SK-N-SH treated with all-trans-retinoic acid at 6 μM for 48 hours (cell line): ENCODE data around the gene FOSL2.

Experiments used
- ATAC-seq: fragments of 200-7000 bp; cut with Tn5 transposase; 3 replicates; pipeline ENCODE4 v1.9.1; 2020; ENCODE audit warnings: mild to moderate bottlenecking, moderate library complexity
- ARNTL ChIP-seq: fragments of 450-650 bp; formaldehyde crosslinking; IDR thresholded peaks from 2 replicates; pipeline ENCODE4 v1.5.0; 2020; ENCODE audit warnings: low read depth, mild to moderate bottlenecking, moderate library complexity, borderline replicate concordance
- BACH2 ChIP-seq: fragments of 250-450 bp; sonication (Bioruptor Pico); IDR thresholded peaks from 2 replicates; pipeline ENCODE4 v1.9.0; 2021; ENCODE audit warnings: mild to moderate bottlenecking, borderline replicate concordance
- CREB5 ChIP-seq: fragments of 250-450 bp; sonication (Bioruptor Pico); IDR thresholded peaks from 2 replicates; pipeline ENCODE4 v1.5.1; 2020; ENCODE audit warnings: low read depth, mild to moderate bottlenecking, moderate library complexity
- CSDC2 ChIP-seq: fragments of 250-450 bp; sonication (Bioruptor Pico); IDR thresholded peaks from 2 replicates; pipeline ENCODE4 v1.5.0; 2020; ENCODE audit warnings: mild to moderate bottlenecking, moderate library complexity
- CSRNP3 ChIP-seq: fragments of 250-450 bp; sonication (Bioruptor Pico); IDR thresholded peaks from 2 replicates; pipeline ENCODE4 v1.5.1; 2021; ENCODE audit warnings: mild to moderate bottlenecking, moderate library complexity
- GLIS3 ChIP-seq: fragments of 250-450 bp; sonication (Bioruptor Pico); IDR thresholded peaks from 2 replicates; pipeline ENCODE4 v1.5.0; 2020; ENCODE audit warnings: mild to moderate bottlenecking, moderate library complexity
- ISL1 ChIP-seq: fragments of 250-450 bp; sonication (Bioruptor Pico); IDR thresholded peaks from 2 replicates; pipeline ENCODE4 v2.1.2; 2022; ENCODE audit warnings: mild to moderate bottlenecking, moderate library complexity
- OSR1 ChIP-seq: fragments of 250-450 bp; sonication (Bioruptor Pico); IDR thresholded peaks from 2 replicates; pipeline ENCODE4 v1.8.0; 2022; ENCODE audit warnings: moderate library complexity, mild to moderate bottlenecking, inconsistent platforms
- PATZ1 ChIP-seq: fragments of 250-450 bp; sonication (Bioruptor Pico); IDR thresholded peaks from 2 replicates; pipeline ENCODE4 v1.8.0; 2020; ENCODE audit warnings: mild to moderate bottlenecking, moderate library complexity, borderline replicate concordance
- POU6F1 ChIP-seq: fragments of 250-450 bp; sonication (Bioruptor Pico); IDR thresholded peaks from 2 replicates; pipeline ENCODE4 v1.8.0; 2021; ENCODE audit warnings: low read depth, mild to moderate bottlenecking, moderate library complexity, borderline replicate concordance
- PPARA ChIP-seq: fragments of 250-450 bp; sonication (Bioruptor Pico); IDR thresholded peaks from 2 replicates; pipeline ENCODE4 v1.5.0; 2020; ENCODE audit warnings: mild to moderate bottlenecking, borderline replicate concordance
- RARB ChIP-seq: fragments of 250-450 bp; sonication (Bioruptor Pico); IDR thresholded peaks from 2 replicates; pipeline ENCODE4 v1.8.0; 2021; ENCODE audit warnings: mild to moderate bottlenecking, moderate library complexity
- SNAI2 ChIP-seq: fragments of 250-450 bp; sonication (Bioruptor Pico); IDR thresholded peaks from 2 replicates; pipeline ENCODE4 v1.5.0; 2020; ENCODE audit warnings: mild to moderate bottlenecking, moderate library complexity
- TOX ChIP-seq: fragments of 250-450 bp; sonication (Bioruptor Pico); IDR thresholded peaks from 2 replicates; pipeline ENCODE4 v1.8.0; 2021; ENCODE audit warnings: mild to moderate bottlenecking, moderate library complexity, borderline replicate concordance
- ZC3H10 ChIP-seq: fragments of 250-450 bp; sonication (Bioruptor Pico); IDR thresholded peaks from 2 replicates; pipeline ENCODE4 v1.5.1; 2021; ENCODE audit warnings: mild to moderate bottlenecking, moderate library complexity
- ZFP3 ChIP-seq: fragments of 250-450 bp; sonication (Bioruptor Pico); IDR thresholded peaks from 2 replicates; pipeline ENCODE4 v1.5.0; 2020; ENCODE audit warnings: mild to moderate bottlenecking, moderate library complexity
- ZFP30 ChIP-seq: fragments of 450-650 bp; formaldehyde crosslinking; IDR thresholded peaks from 2 replicates; pipeline ENCODE4 v1.5.0; 2022; ENCODE audit warnings: mild to moderate bottlenecking, moderate library complexity
- ZNF70 ChIP-seq: fragments of 450-650 bp; formaldehyde crosslinking; IDR thresholded peaks from 2 replicates; pipeline ENCODE4 v1.5.0; 2020; ENCODE audit warnings: mild to moderate bottlenecking, moderate library complexity
- ZNF8 ChIP-seq: fragments of 450-650 bp; formaldehyde crosslinking; IDR thresholded peaks from 2 replicates; pipeline ENCODE4 v1.5.0; 2020; ENCODE audit warnings: mild to moderate bottlenecking, moderate library complexity
- TF ChIP-seq, protein P1 (sequence below): fragments of 250-450 bp; sonication (Bioruptor Pico); IDR thresholded peaks from 2 replicates; pipeline ENCODE4 v1.5.0; 2020; ENCODE audit warnings: mild to moderate bottlenecking, moderate library complexity

Gene FOSL2

DNA sequence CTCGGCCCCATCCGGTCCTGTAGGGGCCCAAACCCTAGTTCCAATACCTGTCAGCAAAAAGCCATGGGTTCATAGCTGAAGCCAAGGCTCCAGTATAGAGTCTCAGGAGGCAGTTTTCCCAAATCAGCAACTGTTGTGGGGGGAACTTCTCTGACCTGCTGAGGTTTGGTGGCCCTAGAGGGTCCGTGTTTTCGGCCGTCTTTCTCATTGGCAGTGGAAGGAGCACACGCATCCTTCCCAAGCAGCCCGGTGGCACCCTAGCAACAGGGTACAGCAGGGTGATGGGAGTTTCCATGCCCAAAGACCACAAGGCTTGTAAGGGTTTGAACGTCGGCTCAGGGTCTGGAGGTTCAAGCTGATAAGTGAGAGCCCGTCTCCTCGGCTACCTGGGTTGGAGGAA is 6.6 kb downstream of the FOSL2 start (continued):
- no peak for TF ChIP-seq CREB5 (CRISPR knock-in tag)
- TF ChIP-seq, all 23 proteins: peak for 0

DNA sequence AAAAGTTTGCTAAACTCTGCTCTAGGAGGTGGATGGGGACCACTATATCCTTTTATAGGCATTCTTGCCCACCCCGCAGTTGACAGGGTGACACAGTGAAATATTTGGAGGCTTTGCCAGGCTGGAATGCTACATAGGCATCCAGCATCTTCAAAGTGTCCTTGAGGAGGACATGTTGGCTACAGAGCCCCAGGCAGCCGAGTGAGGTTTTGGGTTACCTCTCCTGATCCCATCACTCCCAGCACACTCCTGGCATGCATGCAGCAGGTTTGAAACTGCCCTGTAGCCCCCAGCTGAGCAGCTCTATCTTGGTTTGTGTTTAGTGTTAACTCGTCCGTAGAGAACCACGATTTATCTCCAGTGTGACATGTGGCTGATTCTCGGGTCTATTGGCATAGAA is 7.3 kb downstream of the FOSL2 start:
- ATAC-seq, result no peak
- TF ChIP-seq ARNTL (no peak), BACH2 (CRISPR knock-in tag) (no peak), POU6F1 (CRISPR knock-in tag) (no peak), TOX (CRISPR knock-in tag) (no peak), RARB (CRISPR knock-in tag) (no peak), PATZ1 (CRISPR knock-in tag) (no peak), PPARA (CRISPR knock-in tag) (no peak), ZC3H10 (no peak), CSRNP3 (CRISPR knock-in tag) (no peak), ZNF70 (CRISPR knock-in tag) (no peak), ZFP3 (CRISPR knock-in tag) (no peak), OSR1 (CRISPR knock-in tag) (no peak), CREB5 (CRISPR knock-in tag) (no peak), ZFP30 (CRISPR knock-in tag) (no peak), GLIS3 (CRISPR knock-in tag) (no peak), CSDC2 (CRISPR knock-in tag) (no peak), ISL1 (CRISPR knock-in tag) (no peak), ZNF8 (CRISPR knock-in tag) (no peak), SNAI2 (CRISPR knock-in tag) (no peak)
- TF ChIP-seq, protein P1, sequence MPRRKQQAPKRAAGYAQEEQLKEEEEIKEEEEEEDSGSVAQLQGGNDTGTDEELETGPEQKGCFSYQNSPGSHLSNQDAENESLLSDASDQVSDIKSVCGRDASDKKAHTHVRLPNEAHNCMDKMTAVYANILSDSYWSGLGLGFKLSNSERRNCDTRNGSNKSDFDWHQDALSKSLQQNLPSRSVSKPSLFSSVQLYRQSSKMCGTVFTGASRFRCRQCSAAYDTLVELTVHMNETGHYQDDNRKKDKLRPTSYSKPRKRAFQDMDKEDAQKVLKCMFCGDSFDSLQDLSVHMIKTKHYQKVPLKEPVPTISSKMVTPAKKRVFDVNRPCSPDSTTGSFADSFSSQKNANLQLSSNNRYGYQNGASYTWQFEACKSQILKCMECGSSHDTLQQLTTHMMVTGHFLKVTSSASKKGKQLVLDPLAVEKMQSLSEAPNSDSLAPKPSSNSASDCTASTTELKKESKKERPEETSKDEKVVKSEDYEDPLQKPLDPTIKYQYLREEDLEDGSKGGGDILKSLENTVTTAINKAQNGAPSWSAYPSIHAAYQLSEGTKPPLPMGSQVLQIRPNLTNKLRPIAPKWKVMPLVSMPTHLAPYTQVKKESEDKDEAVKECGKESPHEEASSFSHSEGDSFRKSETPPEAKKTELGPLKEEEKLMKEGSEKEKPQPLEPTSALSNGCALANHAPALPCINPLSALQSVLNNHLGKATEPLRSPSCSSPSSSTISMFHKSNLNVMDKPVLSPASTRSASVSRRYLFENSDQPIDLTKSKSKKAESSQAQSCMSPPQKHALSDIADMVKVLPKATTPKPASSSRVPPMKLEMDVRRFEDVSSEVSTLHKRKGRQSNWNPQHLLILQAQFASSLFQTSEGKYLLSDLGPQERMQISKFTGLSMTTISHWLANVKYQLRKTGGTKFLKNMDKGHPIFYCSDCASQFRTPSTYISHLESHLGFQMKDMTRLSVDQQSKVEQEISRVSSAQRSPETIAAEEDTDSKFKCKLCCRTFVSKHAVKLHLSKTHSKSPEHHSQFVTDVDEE (CRISPR knock-in tag), result no peak

DNA sequence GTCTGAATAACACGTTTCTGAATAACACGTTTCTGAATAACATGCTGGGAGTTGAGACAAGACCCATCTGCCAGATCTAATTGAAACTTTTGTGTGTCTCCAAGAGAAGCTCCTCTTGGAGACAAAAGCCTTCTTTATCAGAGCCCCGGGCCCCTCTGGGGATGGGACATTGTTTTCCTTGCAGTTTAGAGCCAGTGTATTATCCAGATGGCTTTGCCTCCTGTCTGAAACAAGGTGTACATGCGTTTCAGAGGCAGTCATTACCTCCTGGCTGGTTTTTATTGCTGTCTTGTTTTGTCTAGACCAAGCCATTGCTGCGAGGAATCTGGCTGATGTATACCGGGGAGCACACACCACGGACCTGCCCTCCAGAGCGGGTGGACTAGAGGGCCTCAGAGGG is 7.8 kb downstream of the FOSL2 start:
- TF ChIP-seq ARNTL (no peak), RARB (CRISPR knock-in tag) (no peak), POU6F1 (CRISPR knock-in tag) (no peak)
- ATAC-seq, result no peak
